HUES64 (cell line): ENCODE measurements around the gene EMC10. TPM values are rescaled to one million over a fixed set of nuclear protein-coding genes. Genes with fewer than 3 reads are reported as not detected.
A peak's percentile ranks its signal among the peaks of the same experiment; 100 is the strongest.

Experiments
- H3K27ac ChIP-seq: 2 replicates; pipeline ENCODE4 v1.7.0; 2013; ENCODE audit warnings: low read depth, low read length, inconsistent platforms
- H3K27me3 ChIP-seq: 2 replicates; pipeline ENCODE4 v1.6.1; 2013; ENCODE audit warnings: mild to moderate bottlenecking, low read length; ENCODE audit not compliant: insufficient read depth
- H3K36me3 ChIP-seq: 2 replicates; pipeline ENCODE4 v1.6.1; 2013; ENCODE audit warnings: mild to moderate bottlenecking, low read length; ENCODE audit not compliant: insufficient read depth
- H3K4me1 ChIP-seq: 2 replicates; pipeline ENCODE4 v1.6.1; 2013; ENCODE audit warnings: mild to moderate bottlenecking, low read length, moderate library complexity; ENCODE audit not compliant: insufficient read depth
- H3K4me3 ChIP-seq: 2 replicates; pipeline ENCODE4 v1.5.1; 2013; ENCODE audit warnings: mild to moderate bottlenecking, low read length, moderate library complexity
- H3K9ac ChIP-seq: 2 replicates; pipeline ENCODE4 v1.6.1; 2013; ENCODE audit warnings: mild to moderate bottlenecking, low read depth, low read length
- H3K9me3 ChIP-seq: 2 replicates; pipeline ENCODE4 v1.6.1; 2013; ENCODE audit warnings: low read depth, low read length; ENCODE audit not compliant: insufficient read depth
- WGBS: fragments of 150-250, 120-280 bp; methylation state at CpG from one replicate; pipeline ENCODE4 v1.1.7; 2013; ENCODE audit warnings: missing lambda C conversion rate; 5-methylcytosine and 5-hydroxymethylcytosine counted together
- polyA plus RNA-seq, 2 experiments: library from polyadenylated mRNA; stranded (reverse); fragments of 50-300 nt; gene quantifications; one replicate each; pipeline ENCODE4 v1.2.3, GENCODE V29; 2013

EMC10 gene
- polyA plus RNA-seq (2013, experiment 1 of 2), result 71.8 TPM
- 73.5 TPM for polyA plus RNA-seq (2013, experiment 2 of 2)

DNA sequence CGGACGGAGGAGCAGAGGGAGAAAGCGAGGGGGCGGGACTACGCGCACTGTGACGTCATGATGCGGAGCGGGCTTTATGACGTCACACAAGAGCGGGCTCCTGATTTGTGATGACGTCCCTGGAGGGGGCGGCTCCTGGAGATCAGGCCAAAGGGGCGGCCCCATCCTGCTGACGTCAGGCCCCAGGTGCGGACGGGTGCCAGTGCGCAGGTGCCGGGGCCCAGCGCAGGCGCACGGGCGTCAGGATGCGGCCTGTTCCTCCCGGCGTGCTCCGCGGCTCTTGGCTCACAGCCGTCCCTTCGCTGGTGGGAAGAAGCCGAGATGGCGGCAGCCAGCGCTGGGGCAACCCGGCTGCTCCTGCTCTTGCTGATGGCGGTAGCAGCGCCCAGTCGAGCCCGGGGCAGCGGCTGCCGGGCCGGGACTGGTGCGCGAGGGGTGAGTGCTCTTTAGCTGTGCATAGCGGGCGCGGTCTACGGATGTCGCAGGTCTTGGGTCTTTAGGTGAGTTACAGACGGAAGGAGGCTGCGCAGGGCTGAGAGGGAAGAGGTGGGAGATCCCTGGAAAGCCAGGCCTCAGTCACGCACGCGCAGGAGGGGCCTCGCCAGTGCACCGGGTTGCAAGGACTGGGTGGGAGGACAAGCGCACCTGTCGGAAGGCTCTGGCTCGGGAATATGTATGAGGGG, at the start of gene EMC10, which contains the start of gene GARIN5A:
Gene EMC10, plus strand, starts transcription at position 284 of the 683 bp plus-strand sequence. Its CDS starts 38 bp downstream, at position 322.
Gene GARIN5A, minus strand, starts transcription at position 625 of the 683 bp plus-strand sequence. Its CDS starts 460 bp downstream, at position 165.
- H3K4me1 ChIP-seq, result no peaks in the 10 kb centered on the region
- H3K27ac ChIP-seq, result peak within 1 kb of the TSS; percentile 96
- peaks cover 12% of the 10 kb centered on the region for H3K9me3 ChIP-seq
- peak within 1 kb of the TSS; percentile 93 for H3K9ac ChIP-seq
- H3K27me3 ChIP-seq, result no peaks in the 10 kb centered on the region
- peaks cover 31% of the 10 kb centered on the region for H3K36me3 ChIP-seq
- H3K4me3 ChIP-seq, result peak within 1 kb of the TSS; percentile 93
- 9% methylated on average over 58 of the region's 58 CpGs for WGBS

DNA sequence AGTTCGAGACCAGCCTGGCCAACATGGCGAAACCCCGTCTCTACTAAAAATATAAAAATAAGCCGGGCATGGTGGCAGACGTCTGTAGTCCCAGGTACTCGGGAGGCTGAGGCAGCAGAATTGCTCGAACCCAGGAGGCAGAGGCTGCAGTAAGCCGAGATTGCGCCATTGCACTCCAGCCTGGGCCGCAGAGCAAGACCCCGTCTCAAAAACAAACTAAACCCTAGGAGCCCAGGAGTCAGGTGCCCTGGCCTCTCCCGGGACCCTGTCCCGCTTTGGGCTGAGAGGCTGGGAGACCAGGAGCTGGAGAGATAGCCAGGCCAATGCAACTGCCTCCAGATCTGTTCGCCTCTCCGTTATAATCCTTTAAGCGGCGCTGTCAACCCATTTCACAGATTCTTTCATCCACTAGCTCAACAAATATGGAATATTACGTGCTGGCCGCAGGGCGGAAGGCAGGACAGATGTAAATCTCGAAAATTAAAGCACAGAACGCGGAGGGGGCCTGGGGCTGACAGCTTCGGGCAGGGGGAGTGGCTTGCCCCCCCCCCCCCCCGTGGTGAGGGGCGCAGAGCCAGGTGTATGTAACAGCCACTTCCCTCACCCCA, 48.9 kb upstream of the EMC10 start:
- H3K36me3 ChIP-seq, result no peaks in the 10 kb centered on the region
- H3K9me3 ChIP-seq, result no peaks in the 10 kb centered on the region
- H3K27ac ChIP-seq, result no peak overlapping the region
- H3K4me3 ChIP-seq, result no peak overlapping the region
- H3K9ac ChIP-seq, result no peak overlapping the region
- H3K4me1 ChIP-seq, result peaks cover 2% of the 10 kb centered on the region
- 95% methylated on average over 24 of the region's 26 CpGs for WGBS
- no peaks in the 10 kb centered on the region for H3K27me3 ChIP-seq

DNA sequence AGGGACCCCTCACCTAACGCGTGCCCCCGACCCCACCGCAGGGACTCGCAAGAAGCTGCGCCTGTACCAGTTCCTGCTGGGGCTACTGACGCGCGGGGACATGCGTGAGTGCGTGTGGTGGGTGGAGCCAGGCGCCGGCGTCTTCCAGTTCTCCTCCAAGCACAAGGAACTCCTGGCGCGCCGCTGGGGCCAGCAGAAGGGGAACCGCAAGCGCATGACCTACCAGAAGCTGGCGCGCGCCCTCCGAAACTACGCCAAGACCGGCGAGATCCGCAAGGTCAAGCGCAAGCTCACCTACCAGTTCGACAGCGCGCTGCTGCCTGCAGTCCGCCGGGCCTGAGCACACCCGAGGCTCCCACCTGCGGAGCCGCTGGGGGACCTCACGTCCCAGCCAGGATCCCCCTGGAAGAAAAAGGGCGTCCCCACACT, 48.3 kb upstream of the EMC10 start:
- WGBS, result 89% methylated on average over 38 of the region's 38 CpGs
- Histone ChIP-seq H3K4me1 (peaks cover 8% of the 10 kb centered on the region), H3K9ac (no peak overlapping the region), H3K27me3 (no peaks in the 10 kb centered on the region), H3K9me3 (no peaks in the 10 kb centered on the region), H3K4me3 (no peak overlapping the region), H3K36me3 (no peaks in the 10 kb centered on the region), H3K27ac (no peak overlapping the region)

DNA sequence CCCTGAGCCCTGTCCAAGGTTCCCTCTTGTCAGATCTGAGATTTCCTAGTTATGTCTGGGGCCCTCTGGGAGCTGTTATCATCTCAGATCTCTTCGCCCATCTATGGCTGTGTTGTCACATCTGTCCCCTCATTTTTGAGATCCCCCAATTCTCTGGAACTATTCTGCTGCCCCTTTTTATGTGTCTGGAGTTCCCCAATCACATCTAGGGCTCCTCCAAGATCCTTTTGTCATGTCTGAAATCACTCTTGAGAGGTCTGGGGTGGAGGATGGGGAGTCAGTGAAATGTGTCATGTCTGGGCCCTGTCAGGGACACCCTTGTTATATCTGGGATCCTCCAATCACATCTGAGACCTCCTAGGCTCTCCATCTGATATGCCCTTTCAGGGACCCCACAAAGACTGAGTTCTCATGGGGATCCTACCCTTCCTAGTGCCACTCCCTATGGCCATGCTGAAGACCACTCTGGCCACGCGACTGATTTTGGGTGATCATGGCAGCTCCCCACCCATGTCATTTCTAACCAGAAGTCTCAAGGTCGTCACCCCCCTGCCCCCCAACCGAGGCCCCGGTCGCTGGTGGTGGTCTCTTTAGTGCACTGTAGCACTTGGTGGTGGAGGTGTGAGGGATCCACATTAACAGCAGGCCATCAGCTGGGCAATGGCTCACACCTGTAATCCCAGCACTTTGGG, 47.4 kb upstream of the EMC10 start:
- H3K4me1 ChIP-seq, result peaks cover 9% of the 10 kb centered on the region
- no peak overlapping the region for H3K9ac ChIP-seq
- H3K36me3 ChIP-seq, result no peaks in the 10 kb centered on the region
- H3K27me3 ChIP-seq, result no peaks in the 10 kb centered on the region
- no peak overlapping the region for H3K27ac ChIP-seq
- WGBS, result 89% methylated on average over 7 of the region's 7 CpGs
- H3K4me3 ChIP-seq, result no peak overlapping the region
- H3K9me3 ChIP-seq, result no peaks in the 10 kb centered on the region

DNA sequence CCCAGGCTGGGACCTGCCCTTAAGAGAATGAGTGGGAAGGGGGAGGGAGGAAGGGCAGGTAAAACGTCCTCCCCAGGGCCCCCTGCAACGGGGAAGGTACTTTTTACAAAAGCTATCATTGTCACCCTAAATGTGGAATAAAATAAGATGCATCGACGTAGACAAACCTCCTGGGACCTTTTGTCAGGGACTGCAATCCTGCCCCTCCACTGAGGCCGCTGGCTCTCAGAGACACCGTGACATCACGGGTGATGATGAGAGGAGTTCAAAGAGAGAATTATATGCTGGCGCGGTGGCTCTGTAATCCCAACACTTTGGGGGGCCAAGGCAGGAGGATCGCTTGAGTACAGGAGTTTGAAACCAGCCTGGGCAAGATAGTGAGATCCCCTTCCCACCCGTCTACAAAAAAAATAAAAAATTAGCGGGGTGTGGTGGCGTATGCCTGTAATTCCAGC, 45.4 kb upstream of the EMC10 start:
- H3K4me3 ChIP-seq, result peak overlapping the region; percentile 69
- no peaks in the 10 kb centered on the region for H3K9me3 ChIP-seq
- no peak overlapping the region for H3K27ac ChIP-seq
- peaks cover 12% of the 10 kb centered on the region for H3K4me1 ChIP-seq
- no peaks in the 10 kb centered on the region for H3K27me3 ChIP-seq
- peak overlapping the region; percentile 38; the same call in 1 of the 2 replicates for H3K9ac ChIP-seq
- no peaks in the 10 kb centered on the region for H3K36me3 ChIP-seq
- WGBS, result 35% methylated on average over 13 of the region's 13 CpGs

DNA sequence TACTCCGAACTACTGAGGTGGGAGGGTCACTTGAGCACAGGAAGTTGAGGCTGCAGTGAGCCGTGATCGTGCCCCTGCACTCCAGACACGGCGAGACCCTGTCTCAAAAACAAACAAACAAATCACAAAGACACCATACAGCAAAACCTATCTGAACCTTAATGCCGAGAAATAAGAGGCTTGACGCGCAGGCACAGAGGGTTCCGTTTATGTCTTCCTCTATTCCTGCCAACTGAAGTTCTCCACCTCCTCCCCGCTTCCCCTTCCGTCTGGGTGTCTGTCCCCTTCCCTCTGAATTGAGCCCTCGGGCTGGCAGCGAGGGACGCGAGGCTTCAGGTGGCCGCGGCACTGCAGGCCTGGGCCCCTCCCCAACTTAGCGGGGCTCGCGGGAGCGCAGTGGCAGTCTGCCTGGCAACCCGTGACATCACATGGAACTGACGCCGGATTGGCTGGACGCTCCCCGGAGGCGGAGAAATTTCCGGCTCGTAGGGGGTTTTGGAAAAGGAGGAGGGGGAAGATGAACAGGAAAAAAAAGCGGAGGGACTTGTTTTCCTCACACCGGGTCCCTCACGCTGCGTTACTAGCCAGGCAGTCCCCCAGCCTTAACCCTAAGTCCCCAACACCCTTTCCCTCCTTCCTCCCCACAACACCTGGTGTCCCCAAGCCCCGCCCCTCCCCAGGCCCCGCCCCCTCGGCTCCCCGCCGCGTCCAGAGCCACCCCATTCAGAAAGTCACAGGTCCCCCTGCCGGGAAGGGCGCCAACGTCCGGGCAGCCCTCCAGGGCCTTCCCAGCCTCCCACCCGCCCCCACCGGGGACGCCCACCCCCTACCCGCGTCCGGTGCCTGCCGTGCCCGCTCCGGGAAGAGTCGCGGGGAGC, 44.7 kb upstream of the EMC10 start:
- Histone ChIP-seq H3K9ac (peak overlapping the region; percentile 68; the same call in 1 of the 2 replicates), H3K27me3 (no peaks in the 10 kb centered on the region), H3K4me1 (peaks cover 12% of the 10 kb centered on the region), H3K4me3 (peak overlapping the region; percentile 69), H3K9me3 (no peaks in the 10 kb centered on the region), H3K36me3 (no peaks in the 10 kb centered on the region), H3K27ac (peak overlapping the region; percentile 78; the same call in 1 of the 2 replicates)
- WGBS, result 2% methylated on average over 44 of the region's 54 CpGs

DNA sequence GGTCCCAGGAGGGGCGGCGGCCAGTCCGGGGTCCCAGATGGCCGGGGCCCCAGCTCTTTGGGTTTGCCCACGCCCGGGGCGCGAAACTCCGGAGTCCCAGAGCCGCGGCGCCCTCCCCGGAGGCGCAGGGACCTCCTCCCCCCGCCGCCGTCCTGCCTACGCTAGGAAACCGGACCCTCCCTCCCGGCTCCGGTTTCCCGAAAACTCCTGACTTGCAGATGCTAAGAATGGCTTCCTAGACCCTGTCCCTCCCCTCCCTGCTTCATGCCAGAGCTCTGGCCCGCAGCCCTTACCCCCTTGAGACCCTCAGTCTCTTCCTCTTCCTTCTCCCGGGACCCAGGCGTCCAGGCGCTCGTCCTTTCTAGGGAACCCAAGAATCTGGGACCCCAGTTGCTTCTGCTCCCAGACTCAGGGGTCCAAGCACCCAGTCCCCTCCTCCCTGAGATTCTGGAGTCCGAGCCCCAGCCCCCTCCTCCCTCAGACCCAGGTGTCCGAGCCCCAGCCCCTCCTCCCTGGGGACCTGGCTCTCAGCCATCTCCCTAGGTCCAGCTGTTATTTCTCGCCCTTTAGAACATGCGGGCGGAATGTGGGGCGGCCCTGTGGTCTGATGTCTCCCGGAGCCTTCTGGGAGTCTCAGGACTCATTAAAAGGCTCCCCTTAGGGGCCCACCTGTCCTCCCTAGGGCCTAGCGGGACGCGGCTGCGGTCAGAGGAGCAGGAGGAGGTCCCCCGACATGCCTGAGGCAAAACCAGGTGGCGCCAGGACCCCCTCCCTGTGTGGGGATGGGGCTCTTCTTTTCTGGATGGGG, 43.9 kb upstream of the EMC10 start, which contains the start of gene MYBPC2:
Gene MYBPC2, plus strand, starts transcription at position 672 of the 808 bp plus-strand sequence. Its CDS starts 62 bp downstream, at position 734.
- Histone ChIP-seq H3K36me3 (no peaks in the 10 kb centered on the region), H3K9me3 (no peaks in the 10 kb centered on the region), H3K4me1 (peaks cover 12% of the 10 kb centered on the region), H3K4me3 (peak within 1 kb of the TSS; percentile 69), H3K27me3 (no peaks in the 10 kb centered on the region), H3K9ac (peak within 1 kb of the TSS; percentile 68), H3K27ac (peak within 1 kb of the TSS; percentile 78; the same call in 1 of the 2 replicates)
- WGBS, result 13% methylated on average over 40 of the region's 40 CpGs

DNA sequence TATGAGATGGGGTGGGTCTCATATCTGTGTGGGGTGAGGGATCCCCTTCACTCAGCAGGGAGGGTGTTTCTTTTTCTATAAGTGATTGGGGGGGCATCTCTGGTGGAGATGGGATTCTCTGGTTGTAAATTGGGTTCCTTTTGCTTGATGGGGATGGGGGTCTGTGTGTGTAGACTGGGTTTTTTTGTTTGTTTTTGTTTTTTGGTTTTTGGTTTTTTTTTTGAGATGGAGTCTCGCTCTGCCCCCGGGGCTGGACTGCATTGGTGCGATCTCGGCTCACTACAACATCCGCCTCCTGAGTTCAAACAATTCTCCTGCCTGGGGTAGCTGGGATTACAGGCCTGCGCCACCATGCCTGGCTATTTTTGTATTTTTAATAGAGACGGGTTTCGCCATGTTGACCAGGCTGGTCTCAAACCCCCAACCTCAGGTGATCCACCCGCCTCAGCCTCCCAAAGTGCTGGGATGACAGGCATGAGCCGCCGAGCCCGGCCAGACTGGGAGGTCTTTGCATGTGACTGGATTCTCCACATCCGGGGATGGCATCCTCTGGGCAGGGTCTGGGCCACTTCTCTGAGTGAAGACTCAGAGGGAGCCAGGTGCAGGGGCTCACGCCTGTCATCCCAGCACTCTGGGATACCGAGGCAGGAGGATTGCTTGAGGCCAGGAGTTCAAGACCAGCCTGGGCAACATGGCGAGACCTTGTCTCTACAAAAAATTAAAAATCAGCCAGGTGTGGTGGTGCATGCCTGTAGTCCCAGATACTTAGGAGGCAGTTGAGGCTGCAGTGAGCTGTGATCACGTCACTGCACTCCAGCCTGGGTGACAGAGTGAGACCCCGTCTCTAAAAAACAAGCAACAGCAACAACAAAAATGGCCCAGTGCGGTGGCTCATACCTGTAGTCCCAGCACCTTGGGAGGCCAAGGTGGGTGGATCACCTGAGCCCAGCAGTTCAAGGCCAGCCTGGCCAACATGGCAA, 42.8 kb upstream of the EMC10 start:
- Histone ChIP-seq H3K27ac (no peak overlapping the region; the same call in 1 of the 2 replicates), H3K36me3 (no peaks in the 10 kb centered on the region), H3K9ac (0 out of 2 replicates have a peak overlapping the region, but pooled peaks have one; percentile 68), H3K4me3 (peak overlapping the region; percentile 69), H3K27me3 (no peaks in the 10 kb centered on the region), H3K9me3 (no peaks in the 10 kb centered on the region), H3K4me1 (peaks cover 12% of the 10 kb centered on the region)
- 88% methylated on average over 19 of the region's 19 CpGs for WGBS

DNA sequence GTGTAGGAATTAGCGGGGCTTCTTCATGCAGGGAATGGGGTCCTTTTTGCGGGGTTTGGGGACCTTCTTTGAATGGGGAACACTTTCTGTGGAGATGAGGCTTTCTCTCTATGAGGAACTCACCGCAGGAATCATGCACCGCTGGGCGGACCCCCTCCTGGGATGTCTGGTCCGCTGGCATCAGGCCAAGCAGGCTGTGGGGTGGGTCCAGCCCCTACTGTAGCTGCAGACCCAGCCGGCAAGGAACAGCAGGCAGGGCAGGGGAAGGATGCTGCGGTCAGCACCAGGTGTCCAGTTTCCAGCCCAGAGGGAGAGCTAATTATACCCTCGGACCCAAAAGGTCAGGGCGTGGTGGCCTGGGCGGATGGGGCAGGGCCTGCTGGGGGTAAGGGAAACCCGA, 41.8 kb upstream of the EMC10 start:
- no peaks in the 10 kb centered on the region for H3K9me3 ChIP-seq
- H3K27ac ChIP-seq, result no peak overlapping the region
- no peak overlapping the region for H3K9ac ChIP-seq
- H3K4me3 ChIP-seq, result no peak overlapping the region
- no peaks in the 10 kb centered on the region for H3K36me3 ChIP-seq
- no peaks in the 10 kb centered on the region for H3K27me3 ChIP-seq
- WGBS, result 69% methylated on average over 12 of the region's 12 CpGs
- peaks cover 12% of the 10 kb centered on the region for H3K4me1 ChIP-seq
